GM12892 (cell line): ENCODE measurements around the gene UBE2L6.

Source experiments
- POLR2A ChIP-seq: IDR thresholded peaks from 2 replicates; pipeline ENCODE4 v1.6.1; 2011; ENCODE audit warnings: low read depth, low read length, control low read depth
- POLR2AphosphoS5 ChIP-seq: IDR thresholded peaks from 2 replicates; pipeline ENCODE4 v1.6.1; 2011; ENCODE audit warnings: low read depth, low read length, control low read depth

DNA sequence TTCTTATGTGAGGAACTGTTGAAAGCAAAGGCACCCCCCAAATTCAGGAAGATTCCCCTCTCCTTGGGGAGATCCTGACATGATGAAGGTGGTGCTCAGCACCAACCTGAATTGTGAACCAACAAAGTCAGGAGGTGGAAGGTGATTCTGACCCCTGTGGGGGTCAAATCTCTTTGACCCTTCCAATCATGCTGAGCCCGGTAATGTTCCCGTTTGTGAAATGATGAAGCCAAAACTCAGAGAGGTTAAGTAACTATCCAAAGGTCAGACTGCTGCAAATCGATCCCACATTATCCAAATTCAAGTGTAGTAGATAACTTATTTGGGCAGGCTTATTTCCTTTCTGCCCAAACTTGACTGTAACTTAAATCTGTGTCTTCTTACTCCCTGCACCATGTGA is 49.1 kb upstream of the UBE2L6 start:
- no peak for TF ChIP-seq POLR2A
- no peak for TF ChIP-seq POLR2AphosphoS5
